Endothelial cell of umbilical vein (primary cell): ENCODE data around the gene DNTT. TPM values are rescaled to one million over a fixed set of nuclear protein-coding genes. Genes with fewer than 3 reads are reported as not detected.

Experiments
- BruUV-seq: library from RNA; stranded (reverse); fragments of 400-500 nt; replicated peaks from 2 replicates; lab custom pipeline; 2021; lab: Mats Ljungman, UMichigan
- CTCF ChIA-PET: fragments of 300-600, 350-600 bp; sonication (Branson Sonifier 250); formaldehyde crosslinking; loops from one replicate; lab custom pipeline; 2021; ENCODE audit warnings: antibody characterized with exemption, inconsistent platforms; lab: Charles Lee
- POLR2A ChIA-PET: fragments of 300-600, 350-600 bp; sonication (Branson Sonifier 250); formaldehyde crosslinking; loops from one replicate; lab custom pipeline; 2021; ENCODE audit warnings: antibody characterized with exemption, inconsistent platforms; lab: Charles Lee
- DNase-seq: peaks from one replicate; pipeline ENCODE4 v3.0.0-alpha.2; 2011; ENCODE audit warnings: low read depth, low spot score
- FAIRE-seq: peaks from 2 replicates; lab custom pipeline; 2011; peaks lifted over from hg19 to GRCh38; lab: Jason Lieb, UNC
- H2AFZ ChIP-seq: 2 replicates; pipeline ENCODE4 v1.6.0; 2012; ENCODE audit warnings: low read depth, low read length, control low read depth, inconsistent platforms
- H3K27ac ChIP-seq: 2 replicates; pipeline ENCODE4 v1.5.1; 2011; ENCODE audit warnings: low read depth, mild to moderate bottlenecking, control low read depth, low read length, moderate library complexity; ENCODE audit not compliant: insufficient read depth
- H3K27me3 ChIP-seq, 2 experiments: 2 replicates each; pipeline versions ENCODE4 v1.6.0 to v1.6.1; 2011; ENCODE audit warnings: low read length in 2 of 2, mixed read lengths in 1 of 2; ENCODE audit not compliant: control insufficient read depth in 2 of 2, insufficient read depth in 2 of 2
- H3K36me3 ChIP-seq, 2 experiments: 2 replicates in 1 of 2; 3 replicates in 1 of 2; pipeline ENCODE4 v1.5.1; 2011; ENCODE audit warnings: low read length in 2 of 2, mild to moderate bottlenecking in 1 of 2, moderate library complexity in 1 of 2; ENCODE audit not compliant: control insufficient read depth in 2 of 2, insufficient read depth in 2 of 2; ENCODE audit errors: extremely low read depth in 1 of 2
- H3K4me1 ChIP-seq: 3 replicates; pipeline ENCODE4 v1.5.1; 2011; ENCODE audit warnings: mild to moderate bottlenecking, low read length; ENCODE audit not compliant: control insufficient read depth, insufficient read depth; ENCODE audit errors: extremely low read depth
- H3K4me2 ChIP-seq: 2 replicates; pipeline ENCODE4 v1.6.1; 2011; ENCODE audit warnings: low read length, control low read depth, mixed read lengths; ENCODE audit not compliant: insufficient read depth
- H3K4me3 ChIP-seq, 3 experiments: fragments of 200-600 bp in 1 of 3; sonication (generic), shearing (Covaris generic) in 1 of 3; replicated peaks in 1 of 3; 2 replicates each; pipeline ENCODE4 v1.5.1; 2011 to 2016; ENCODE audit warnings: control low read depth in 3 of 3, low read length in 3 of 3, mild to moderate bottlenecking in 2 of 3, inconsistent platforms in 1 of 3, low read depth in 1 of 3, moderate library complexity in 1 of 3; ENCODE audit not compliant: insufficient read depth in 1 of 3
- H3K79me2 ChIP-seq: 2 replicates; pipeline ENCODE4 v1.6.0; 2012; ENCODE audit warnings: low read length, inconsistent platforms; ENCODE audit not compliant: control insufficient read depth, insufficient read depth
- H3K9ac ChIP-seq: replicated peaks from 2 replicates; pipeline ENCODE3; 2011; ENCODE audit warnings: low read length, control low read depth; ENCODE audit not compliant: insufficient read depth; ENCODE audit errors: extremely low read depth
- H3K9me1 ChIP-seq: replicated peaks from 3 replicates; pipeline ENCODE4 v1.6.0; 2011; ENCODE audit warnings: mild to moderate bottlenecking, low read length; ENCODE audit not compliant: control insufficient read depth, insufficient read depth; ENCODE audit errors: extremely low read depth
- H3K9me3 ChIP-seq: replicated peaks from 2 replicates; pipeline ENCODE4 v1.5.1; 2012; ENCODE audit warnings: low read length, inconsistent platforms; ENCODE audit not compliant: control insufficient read depth, insufficient read depth
- H4K20me1 ChIP-seq: replicated peaks from 2 replicates; pipeline ENCODE3; 2011; ENCODE audit warnings: mild to moderate bottlenecking, low read length; ENCODE audit not compliant: control insufficient read depth, insufficient read depth; ENCODE audit errors: extremely low read depth
- CTCF ChIP-seq, 2 donors: IDR thresholded peaks; 1 replicate in 1 of 2; 2 replicates in 1 of 2; pipeline ENCODE4 v1.5.1; 2011; ENCODE audit warnings: low read length in 2 of 2, mild to moderate bottlenecking in 2 of 2, moderate library complexity in 2 of 2, control low read depth in 1 of 2, inconsistent platforms in 1 of 2, low read depth in 1 of 2; ENCODE audit not compliant: insufficient read depth in 1 of 2; ENCODE audit errors: extremely low read depth in 1 of 2
- EZH2 ChIP-seq: IDR thresholded peaks from 2 replicates; pipeline ENCODE4 v1.6.1; 2012; ENCODE audit warnings: borderline replicate concordance, low read depth, mild to moderate bottlenecking, moderate library complexity, low read length, inconsistent platforms; ENCODE audit not compliant: severe bottlenecking
- FOS ChIP-seq: IDR thresholded peaks from 2 replicates; pipeline ENCODE4 v1.6.1; 2011; ENCODE audit warnings: mild to moderate bottlenecking, low read length, moderate library complexity, borderline replicate concordance; ENCODE audit not compliant: insufficient read depth
- JUN ChIP-seq: IDR thresholded peaks from 2 replicates; pipeline ENCODE4 v1.6.1; 2011; ENCODE audit warnings: borderline replicate concordance, low read depth; ENCODE audit not compliant: insufficient read length, insufficient read depth
- MYC ChIP-seq: IDR thresholded peaks from one replicate; pipeline ENCODE4 v1.6.1; 2011; ENCODE audit warnings: mild to moderate bottlenecking, low read depth, low read length
- POLR2A ChIP-seq: IDR thresholded peaks from 2 replicates; pipeline ENCODE4 v1.6.1; 2012; ENCODE audit warnings: low read depth, mild to moderate bottlenecking, control low read depth, low read length
- POLR2AphosphoS5 ChIP-seq: IDR thresholded peaks from 2 replicates; pipeline ENCODE4 v1.6.1; 2012; ENCODE audit warnings: low read depth, mild to moderate bottlenecking, control low read depth, low read length, moderate library complexity; ENCODE audit not compliant: insufficient read depth
- dilution Hi-C: fragments of 300-500 bp; cut with MboI; formaldehyde crosslinking; loops from one replicate; pipeline ENCODE4 v1.15.0; 2019; ENCODE audit warnings: low sequenced_read_pairs; ENCODE audit not compliant: extremely low pct_ligation_motif_present
- intact Hi-C: fragments of 100-400 bp; cut with micrococcal nuclease; formaldehyde crosslinking; loops from one replicate; pipeline ENCODE4 v1.10.0; 2022
- polyA plus RNA-seq, 4 experiments: library from polyadenylated mRNA; depleted of rRNA in 3 of 4; stranded (reverse) in 3 of 4; unstranded in 1 of 4; fragments of >200 nt; gene quantifications; 2 replicates each; pipeline versions ENCODE4 v1.2.1 to v1.2.3, GENCODE V29; 2011 to 2012; ENCODE audit warnings: missing spikeins in 1 of 4
- total RNA-seq: library from RNA; stranded (reverse); gene quantifications from 2 replicates; pipeline ENCODE4 v1.2.3, GENCODE V29; 2021

DNTT gene
- total and polyA plus RNA-seq, 2 donors (not counting 3 experiments of a cell fraction or from before 2014, with no cell fraction given) = not detected

DNA sequence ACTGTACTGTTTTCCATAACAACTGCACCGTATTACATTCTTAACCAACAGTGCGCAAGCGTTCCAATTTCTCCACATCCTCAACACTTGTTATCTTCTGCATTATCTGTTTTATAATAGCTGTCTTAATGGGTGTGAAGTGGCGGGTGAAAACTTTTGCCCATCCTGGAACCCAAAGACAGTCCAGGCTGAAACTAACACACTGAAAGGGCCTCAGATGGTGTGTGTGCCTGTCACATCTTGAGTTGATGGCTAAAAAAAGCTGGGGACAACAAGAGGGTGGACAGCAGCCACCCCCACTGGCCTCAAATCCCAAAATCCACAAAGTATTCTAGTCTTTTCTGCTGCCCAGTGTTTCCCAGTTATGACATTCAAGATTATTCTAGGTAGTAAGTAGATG is 35.1 kb downstream of the DNTT start:
- Histone ChIP-seq H3K27ac (no peak overlapping the region), H2AFZ (no peak overlapping the region), H3K4me2 (no peak overlapping the region), H3K9me1 (no peaks in the 10 kb centered on the region), H3K36me3 (no peaks in the 10 kb centered on the region), H3K9ac (no peak overlapping the region), H3K27me3 (peaks cover 3 to 4% of the 10 kb centered on the region in 2 experiments), H3K9me3 (no peaks in the 10 kb centered on the region), H4K20me1 (no peaks in the 10 kb centered on the region), H3K79me2 (no peaks in the 10 kb centered on the region), H3K4me3 (no peak overlapping the region), H3K4me1 (no peaks in the 10 kb centered on the region)
- ChIA-PET POLR2A (no interaction called here), CTCF (interaction anchor here (0.6 to 7.0 kb wide), 7 partner anchors 8 to 646 kb away, joined by 3 to 154 read pairs (median 10); partner anchors contain the start of gene TCTN3)
- no peak for FAIRE-seq
- TF ChIP-seq MYC (no peak), EZH2 (no peak)
- intact Hi-C loops = no loop called here
- no TSS peak for BruUV-seq
- dilution Hi-C loops = no loop called here
- DNase-seq = no peak

DNA sequence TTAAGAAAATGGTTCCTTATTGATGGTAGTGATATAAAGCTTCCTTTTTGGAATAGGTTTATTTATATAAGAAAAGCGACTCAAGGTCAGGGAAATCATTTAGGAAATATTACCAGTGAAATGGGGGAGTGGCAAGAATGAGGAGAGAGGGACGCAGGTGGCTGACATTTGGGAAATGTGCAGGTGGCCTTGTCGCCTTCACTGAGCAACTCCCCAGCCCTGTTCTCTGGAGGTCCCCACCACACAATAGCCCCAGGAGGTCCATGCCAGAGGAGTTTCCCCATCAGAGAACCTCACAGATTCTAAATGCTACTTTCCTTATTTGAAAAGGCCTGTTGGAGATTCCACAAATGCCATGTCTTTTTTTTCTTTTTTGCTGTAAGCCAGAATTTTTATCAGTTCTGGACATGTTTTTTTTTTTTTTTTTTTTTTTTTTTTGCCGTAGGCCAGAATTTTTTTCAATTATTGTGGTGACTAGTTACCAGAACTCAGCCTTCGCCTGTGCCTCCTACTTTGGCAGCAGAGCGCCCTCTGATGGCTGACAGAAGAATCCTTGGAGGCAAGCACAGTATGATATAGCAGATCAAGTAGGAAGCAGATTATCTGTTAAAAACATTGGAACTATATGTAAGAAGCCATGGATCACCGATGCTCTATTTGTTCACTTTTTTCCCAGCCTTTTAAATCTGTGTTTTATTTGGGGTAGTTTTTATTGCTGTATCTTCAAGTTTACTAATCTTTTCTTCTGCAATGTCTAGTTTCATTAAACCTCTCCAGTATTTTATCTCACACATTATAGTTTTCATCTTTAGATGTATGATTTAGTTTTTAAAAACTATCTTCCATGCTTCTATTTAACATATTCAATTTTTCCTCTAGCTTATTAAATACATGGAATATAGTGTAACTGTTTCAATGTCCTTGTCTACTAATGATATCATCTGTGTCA is 36.0 kb downstream of the DNTT start:
- Histone ChIP-seq H3K9ac (no peak overlapping the region), H2AFZ (no peak overlapping the region), H3K79me2 (no peaks in the 10 kb centered on the region), H3K4me3 (no peak overlapping the region), H3K27ac (no peak overlapping the region), H3K4me1 (no peaks in the 10 kb centered on the region), H3K4me2 (no peak overlapping the region), H3K9me1 (no peaks in the 10 kb centered on the region), H4K20me1 (no peaks in the 10 kb centered on the region), H3K9me3 (no peaks in the 10 kb centered on the region), H3K27me3 (peaks cover 3 to 4% of the 10 kb centered on the region in 2 experiments), H3K36me3 (no peaks in the 10 kb centered on the region)
- intact Hi-C loops (loop anchor here (1.0 kb wide), 2 partner anchors 111 to 323 kb away; no protein-coding TSS in a partner anchor), dilution Hi-C loops (no loop called here)
- FAIRE-seq = peak; percentile 69
- peak; percentile 53 for DNase-seq
- no TSS peak for BruUV-seq
- POLR2A ChIA-PET = no interaction called here
- CTCF ChIA-PET = interaction anchor here (0.6 to 7.0 kb wide), 9 partner anchors 8 to 646 kb away, joined by 3 to 154 read pairs (median 4); partner anchors contain the start of gene TCTN3
- no peak for TF ChIP-seq POLR2AphosphoS5
- no peak for TF ChIP-seq FOS
- peak; percentile 77 to 79 for TF ChIP-seq CTCF (IDR thresholded peaks at IDR 0.05; ENCODE audit: extremely low read depth in 1 of 2, insufficient read depth in 1 of 2, low read depth in 1 of 2, low read length in 2 of 2)
- no peak for TF ChIP-seq POLR2A
- TF ChIP-seq MYC = no peak
- no peak for TF ChIP-seq EZH2
- no peak for TF ChIP-seq JUN
